IMR-90 (cell line): Measurements from ENCODE around the gene GPA33. TPM values are rescaled to one million over a fixed set of nuclear protein-coding genes. Genes with fewer than 3 reads are reported as not detected.

Source experiments
- ATAC-seq: fragments of 200-7000 bp; cut with Tn5 transposase; 2 replicates; pipeline ENCODE4 v1.9.1; 2020; ENCODE audit warnings: low read depth, mild to moderate bottlenecking, moderate library complexity
- BruUV-seq: library from RNA; stranded (reverse); fragments of 400-500 nt; replicated peaks from 2 replicates; lab custom pipeline; 2021; lab: Mats Ljungman, UMichigan
- CTCF ChIA-PET: fragments of 300-600 bp; formaldehyde crosslinking; extraction: SDS; loops from one replicate; lab custom pipeline; 2021; ENCODE audit warnings: antibody characterized with exemption; lab: Yijun Ruan, JAX
- POLR2A ChIA-PET: fragments of 300-600 bp; sonication (Branson Sonifier 250); formaldehyde crosslinking; loops from one replicate; lab custom pipeline; 2022; ENCODE audit warnings: antibody characterized with exemption; ENCODE audit not compliant: unreplicated experiment; lab: Charles Lee
- DNase-seq: peaks from one replicate; pipeline ENCODE4 v3.0.0; 2013
- H2AFZ ChIP-seq: replicated peaks from 2 replicates; pipeline ENCODE3; 2013; ENCODE audit warnings: low read length, mild to moderate bottlenecking; ENCODE audit not compliant: poor library complexity
- H2AK5ac ChIP-seq: 2 replicates; pipeline ENCODE4 v1.6.1; 2013; ENCODE audit warnings: low read depth, low read length, inconsistent platforms
- H2AK9ac ChIP-seq: replicated peaks from 2 replicates; pipeline ENCODE3; 2013; ENCODE audit warnings: mild to moderate bottlenecking, low read depth, low read length, moderate library complexity; ENCODE audit not compliant: poor library complexity
- H2BK120ac ChIP-seq: 2 replicates; pipeline ENCODE4 v1.6.1; 2013; ENCODE audit warnings: low read depth, low read length, inconsistent platforms
- H2BK15ac ChIP-seq: 3 replicates; pipeline ENCODE4 v1.6.1; 2013; ENCODE audit warnings: low read depth, low read length, inconsistent platforms
- H2BK20ac ChIP-seq: 2 replicates; pipeline ENCODE4 v1.6.1; 2013; ENCODE audit warnings: low read depth, mild to moderate bottlenecking, inconsistent platforms, low read length, moderate library complexity
- H2BK5ac ChIP-seq: 2 replicates; pipeline ENCODE4 v1.6.1; 2013; ENCODE audit warnings: mild to moderate bottlenecking, low read depth, low read length, inconsistent platforms; ENCODE audit not compliant: poor library complexity, severe bottlenecking
- H3K14ac ChIP-seq: replicated peaks from 2 replicates; pipeline ENCODE4 v1.6.1; 2013; ENCODE audit warnings: low read depth, low read length, inconsistent platforms
- H3K18ac ChIP-seq: 2 replicates; pipeline ENCODE4 v1.6.1; 2013; ENCODE audit warnings: low read depth, low read length, control low read depth
- H3K23ac ChIP-seq: 2 replicates; pipeline ENCODE4 v1.6.1; 2013; ENCODE audit warnings: low read depth, low read length, inconsistent platforms
- H3K27ac ChIP-seq: 2 replicates; pipeline ENCODE4 v1.5.1; 2013; ENCODE audit warnings: mild to moderate bottlenecking, control low read depth, low read length; ENCODE audit not compliant: insufficient read depth
- H3K27me3 ChIP-seq: 2 replicates; pipeline ENCODE4 v1.6.1; 2013; ENCODE audit warnings: low read length; ENCODE audit not compliant: control insufficient read depth, insufficient read depth
- H3K36me3 ChIP-seq: 2 replicates; pipeline ENCODE4 v1.6.1; 2013; ENCODE audit warnings: low read length, mixed read lengths; ENCODE audit not compliant: control insufficient read depth, insufficient read depth
- H3K4ac ChIP-seq: 2 replicates; pipeline ENCODE4 v1.6.1; 2013; ENCODE audit warnings: low read depth, low read length, inconsistent platforms
- H3K4me1 ChIP-seq: 2 replicates; pipeline ENCODE4 v1.6.1; 2013; ENCODE audit warnings: low read length, mixed read lengths; ENCODE audit not compliant: control insufficient read depth, insufficient read depth
- H3K4me2 ChIP-seq: 2 replicates; pipeline ENCODE4 v1.6.1; 2013; ENCODE audit warnings: low read depth, mild to moderate bottlenecking, control low read depth, low read length, moderate library complexity
- H3K4me3 ChIP-seq: 2 replicates; pipeline ENCODE4 v1.5.1; 2013; ENCODE audit warnings: low read depth, mild to moderate bottlenecking, control low read depth, low read length, moderate library complexity; ENCODE audit not compliant: insufficient read depth
- H3K56ac ChIP-seq: 2 replicates; pipeline ENCODE4 v1.6.1; 2013; ENCODE audit warnings: low read length, inconsistent platforms; ENCODE audit not compliant: insufficient read depth; ENCODE audit errors: extremely low read depth
- H3K79me1 ChIP-seq, 2 experiments: 2 replicates each; pipeline ENCODE4 v1.6.1; 2013; ENCODE audit warnings: low read length in 2 of 2, inconsistent platforms in 1 of 2, low read depth in 1 of 2
- H3K9ac ChIP-seq: 2 replicates; pipeline ENCODE4 v1.6.1; 2013; ENCODE audit warnings: low read depth, low read length, control low read depth
- H3K9me1 ChIP-seq: 2 replicates; pipeline ENCODE4 v1.6.1; 2013; ENCODE audit warnings: low read length, inconsistent platforms; ENCODE audit not compliant: insufficient read depth
- H3K9me3 ChIP-seq: 2 replicates; pipeline ENCODE4 v1.6.1; 2013; ENCODE audit warnings: low read length; ENCODE audit not compliant: control insufficient read depth, insufficient read depth
- H4K20me1 ChIP-seq: 2 replicates; pipeline ENCODE4 v1.6.1; 2013; ENCODE audit warnings: low read length, inconsistent platforms; ENCODE audit not compliant: insufficient read depth
- H4K5ac ChIP-seq: 2 replicates; pipeline ENCODE4 v1.6.1; 2013; ENCODE audit warnings: mild to moderate bottlenecking, low read depth, low read length, control low read depth
- H4K8ac ChIP-seq, 2 experiments: 2 replicates each; pipeline ENCODE4 v1.6.1; 2013; ENCODE audit warnings: low read depth in 2 of 2, low read length in 2 of 2, control low read depth in 1 of 2, inconsistent platforms in 1 of 2
- H4K91ac ChIP-seq: 2 replicates; pipeline ENCODE4 v1.6.1; 2013; ENCODE audit warnings: low read depth, low read length, inconsistent platforms; ENCODE audit not compliant: insufficient read depth
- BHLHE40 ChIP-seq: fragments of 150-350 bp; IDR thresholded peaks from 2 replicates; pipeline ENCODE4 v1.6.1; 2016; ENCODE audit warnings: mild to moderate bottlenecking, low read depth, low read length
- CEBPB ChIP-seq: IDR thresholded peaks from 2 replicates; pipeline ENCODE4 v1.6.1; 2012; ENCODE audit warnings: low read depth, low read length, improper control_type of control experiment
- CHD1 ChIP-seq: IDR thresholded peaks from 2 replicates; pipeline ENCODE4 v1.6.1; 2012; ENCODE audit warnings: low read depth, low read length, improper control_type of control experiment
- FOS ChIP-seq: fragments of 150-350 bp; IDR thresholded peaks from 2 replicates; pipeline ENCODE4 v1.6.1; 2016; ENCODE audit warnings: low read depth, low read length
- MAFK ChIP-seq: IDR thresholded peaks from 2 replicates; pipeline ENCODE4 v1.6.1; 2012; ENCODE audit warnings: low read depth, low read length, improper control_type of control experiment
- MAZ ChIP-seq: IDR thresholded peaks from 2 replicates; pipeline ENCODE4 v1.6.1; 2012; ENCODE audit warnings: low read depth, mild to moderate bottlenecking, low read length, improper control_type of control experiment, moderate library complexity, borderline replicate concordance
- MXI1 ChIP-seq: IDR thresholded peaks from 2 replicates; pipeline ENCODE4 v1.6.1; 2012; ENCODE audit warnings: low read depth, mild to moderate bottlenecking, low read length, moderate library complexity, borderline replicate concordance
- NFE2L2 ChIP-seq: fragments of 150-350 bp; IDR thresholded peaks from 2 replicates; pipeline ENCODE4 v1.6.1; 2016; ENCODE audit warnings: low read depth, mild to moderate bottlenecking, low read length
- POLR2A ChIP-seq: IDR thresholded peaks from 2 replicates; pipeline ENCODE4 v1.6.1; 2012; ENCODE audit warnings: mild to moderate bottlenecking, low read depth, low read length
- RCOR1 ChIP-seq: IDR thresholded peaks from 2 replicates; pipeline ENCODE4 v1.6.1; 2012; ENCODE audit warnings: mild to moderate bottlenecking, low read length, improper control_type of control experiment; ENCODE audit not compliant: insufficient replicate concordance
- RFX5 ChIP-seq: IDR thresholded peaks from 2 replicates; pipeline ENCODE4 v1.8.0; 2012; ENCODE audit warnings: low read depth, mild to moderate bottlenecking, low read length, moderate library complexity
- SMC3 ChIP-seq: fragments of 150-350 bp; IDR thresholded peaks from 2 replicates; pipeline ENCODE4 v1.6.1; 2016; ENCODE audit warnings: low read depth, mild to moderate bottlenecking, antibody characterized with exemption, low read length, moderate library complexity
- WGBS, 2 experiments: methylation state at CpG; one replicate each; pipeline versions ENCODE4 v1.1.5 to v1.1.7; 2013; ENCODE audit warnings: missing lambda C conversion rate in 2 of 2; ENCODE audit not compliant: insufficient read length in 1 of 2; ENCODE audit errors: extremely low coverage in 2 of 2; 5-methylcytosine and 5-hydroxymethylcytosine counted together
- dilution Hi-C: fragments of 300-500 bp; cut with HindIII; formaldehyde crosslinking; loops from one replicate; pipeline ENCODE4 v1.14.3; 2018; ENCODE audit warnings: low sequenced_read_pairs; ENCODE audit not compliant: unreplicated experiment
- in situ Hi-C: fragments of 300-500 bp; cut with MboI; formaldehyde crosslinking; loops from 3 replicates; pipeline ENCODE4 v1.14.3; 2019; ENCODE audit warnings: low sequenced_read_pairs, inconsistent platforms, mixed read lengths
- intact Hi-C: fragments of 100-400 bp; cut with micrococcal nuclease; formaldehyde crosslinking; loops from 2 replicates; pipeline ENCODE4 v1.10.0; 2022
- polyA plus RNA-seq, 3 experiments: library from polyadenylated mRNA; depleted of rRNA; stranded (reverse); fragments of >200 nt; gene quantifications; 2 replicates each; pipeline ENCODE4 v1.2.3, GENCODE V29; 2012; ENCODE audit warnings: low replicate concordance in 1 of 3
- total RNA-seq: library from RNA; depleted of rRNA; stranded (reverse); fragments of >200 nt; gene quantifications from 2 replicates; pipeline ENCODE4 v1.2.3, GENCODE V29; 2012
- TF ChIP-seq, protein P1 (sequence below): fragments of 150-350 bp; IDR thresholded peaks from 2 replicates; pipeline ENCODE4 v1.6.1; 2016; ENCODE audit warnings: low read depth, mild to moderate bottlenecking, low read length, moderate library complexity, borderline replicate concordance
- TF ChIP-seq, protein P2 (sequence below): fragments of 150-350 bp; IDR thresholded peaks from 2 replicates; pipeline ENCODE4 v1.6.1; 2017; ENCODE audit warnings: mild to moderate bottlenecking, antibody characterized with exemption, low read length, low read depth
- TF ChIP-seq, protein P3 (sequence below): conservative IDR thresholded peaks from 2 replicates; pipeline ENCODE4 v1.5.1; 2012; ENCODE audit warnings: mild to moderate bottlenecking, low read depth, low read length, improper control_type of control experiment

GPA33 gene
- total and polyA plus RNA-seq, 2 of the 4 experiments (the other 2 are of a cell fraction), result not detected

DNA sequence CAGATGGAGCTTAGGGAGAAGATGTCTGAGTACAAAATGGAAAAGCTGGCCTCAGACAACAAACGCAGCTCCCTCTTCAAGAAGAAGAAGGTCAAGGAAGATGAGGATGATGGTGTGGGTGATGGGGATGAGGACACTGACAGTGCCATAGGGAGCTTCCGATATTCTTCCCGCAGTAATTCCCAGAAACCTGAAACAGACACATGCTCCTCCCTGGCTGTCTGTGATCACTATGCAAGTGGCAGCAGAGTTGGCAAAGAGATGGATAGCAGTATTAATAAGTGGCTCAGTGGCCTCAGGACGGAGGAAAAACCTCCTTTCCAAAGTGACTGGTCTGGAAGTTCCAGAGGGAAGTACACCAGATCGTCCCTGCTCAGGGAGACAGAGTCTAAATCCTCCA, 37.5 kb upstream of the GPA33 start:
- Histone ChIP-seq H3K9me3 (no peaks in the 10 kb centered on the region), H3K27me3 (peaks cover 5% of the 10 kb centered on the region), H3K79me1 (no peaks in the 10 kb centered on the region), H4K20me1 (no peaks in the 10 kb centered on the region), H3K9me1 (no peaks in the 10 kb centered on the region), H3K23ac (no peak overlapping the region), H3K27ac (no peak overlapping the region), H4K91ac (no peak overlapping the region), H2AFZ (no peak overlapping the region), H3K4me1 (no peaks in the 10 kb centered on the region), H3K4me2 (no peak overlapping the region), H3K18ac (no peak overlapping the region), H3K4ac (no peak overlapping the region), H2BK120ac (no peak overlapping the region), H3K56ac (no peak overlapping the region), H2BK20ac (no peak overlapping the region), H3K4me3 (no peak overlapping the region), H2AK9ac (no peak overlapping the region), H4K5ac (no peak overlapping the region), H2BK5ac (no peak overlapping the region), H2BK15ac (no peak overlapping the region), H2AK5ac (no peak overlapping the region), H3K9ac (no peak overlapping the region), H4K8ac (no peak overlapping the region), H3K36me3 (no peaks in the 10 kb centered on the region), H3K14ac (no peak overlapping the region)
- WGBS, 2 experiments, result 0% methylated on average over 1 of the region's 5 CpGs; no CpG with 5 or more reads in 1 of the 2 experiments
- ChIA-PET POLR2A (no interaction called here), CTCF (no interaction called here)
- in situ Hi-C loops, result no loop called here
- ATAC-seq, result no peak
- no peak for DNase-seq
- no TSS peak for BruUV-seq
- intact Hi-C loops, result no loop called here
- dilution Hi-C loops, result no loop called here
- TF ChIP-seq, protein P1, sequence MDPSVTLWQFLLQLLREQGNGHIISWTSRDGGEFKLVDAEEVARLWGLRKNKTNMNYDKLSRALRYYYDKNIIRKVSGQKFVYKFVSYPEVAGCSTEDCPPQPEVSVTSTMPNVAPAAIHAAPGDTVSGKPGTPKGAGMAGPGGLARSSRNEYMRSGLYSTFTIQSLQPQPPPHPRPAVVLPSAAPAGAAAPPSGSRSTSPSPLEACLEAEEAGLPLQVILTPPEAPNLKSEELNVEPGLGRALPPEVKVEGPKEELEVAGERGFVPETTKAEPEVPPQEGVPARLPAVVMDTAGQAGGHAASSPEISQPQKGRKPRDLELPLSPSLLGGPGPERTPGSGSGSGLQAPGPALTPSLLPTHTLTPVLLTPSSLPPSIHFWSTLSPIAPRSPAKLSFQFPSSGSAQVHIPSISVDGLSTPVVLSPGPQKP, result no peak
- no peak for TF ChIP-seq CEBPB
- no peak for TF ChIP-seq RCOR1
- TF ChIP-seq MAZ, result no peak
- no peak for TF ChIP-seq POLR2A
- TF ChIP-seq, protein P2, sequence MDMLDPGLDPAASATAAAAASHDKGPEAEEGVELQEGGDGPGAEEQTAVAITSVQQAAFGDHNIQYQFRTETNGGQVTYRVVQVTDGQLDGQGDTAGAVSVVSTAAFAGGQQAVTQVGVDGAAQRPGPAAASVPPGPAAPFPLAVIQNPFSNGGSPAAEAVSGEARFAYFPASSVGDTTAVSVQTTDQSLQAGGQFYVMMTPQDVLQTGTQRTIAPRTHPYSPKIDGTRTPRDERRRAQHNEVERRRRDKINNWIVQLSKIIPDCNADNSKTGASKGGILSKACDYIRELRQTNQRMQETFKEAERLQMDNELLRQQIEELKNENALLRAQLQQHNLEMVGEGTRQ, result no peak
- TF ChIP-seq, protein P3, sequence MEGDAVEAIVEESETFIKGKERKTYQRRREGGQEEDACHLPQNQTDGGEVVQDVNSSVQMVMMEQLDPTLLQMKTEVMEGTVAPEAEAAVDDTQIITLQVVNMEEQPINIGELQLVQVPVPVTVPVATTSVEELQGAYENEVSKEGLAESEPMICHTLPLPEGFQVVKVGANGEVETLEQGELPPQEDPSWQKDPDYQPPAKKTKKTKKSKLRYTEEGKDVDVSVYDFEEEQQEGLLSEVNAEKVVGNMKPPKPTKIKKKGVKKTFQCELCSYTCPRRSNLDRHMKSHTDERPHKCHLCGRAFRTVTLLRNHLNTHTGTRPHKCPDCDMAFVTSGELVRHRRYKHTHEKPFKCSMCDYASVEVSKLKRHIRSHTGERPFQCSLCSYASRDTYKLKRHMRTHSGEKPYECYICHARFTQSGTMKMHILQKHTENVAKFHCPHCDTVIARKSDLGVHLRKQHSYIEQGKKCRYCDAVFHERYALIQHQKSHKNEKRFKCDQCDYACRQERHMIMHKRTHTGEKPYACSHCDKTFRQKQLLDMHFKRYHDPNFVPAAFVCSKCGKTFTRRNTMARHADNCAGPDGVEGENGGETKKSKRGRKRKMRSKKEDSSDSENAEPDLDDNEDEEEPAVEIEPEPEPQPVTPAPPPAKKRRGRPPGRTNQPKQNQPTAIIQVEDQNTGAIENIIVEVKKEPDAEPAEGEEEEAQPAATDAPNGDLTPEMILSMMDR, result no peak
- TF ChIP-seq BHLHE40, result no peak
- no peak for TF ChIP-seq MAFK
- no peak for TF ChIP-seq CHD1
- TF ChIP-seq RFX5, result no peak
- TF ChIP-seq SMC3, result no peak
- TF ChIP-seq FOS, result no peak
- TF ChIP-seq NFE2L2, result no peak
- no peak for TF ChIP-seq MXI1
